Ishikawa (cell line): ENCODE results near the gene ZBTB8OS.

ENCODE experiments used
- CEBPB ChIP-seq: IDR thresholded peaks from 2 replicates; pipeline ENCODE4 v1.6.1; 2012
- CREB1 ChIP-seq: IDR thresholded peaks from 2 replicates; pipeline ENCODE4 v1.6.1; 2012; ENCODE audit warnings: low read depth
- EGR1 ChIP-seq: IDR thresholded peaks from 2 replicates; pipeline ENCODE4 v1.6.1; 2012
- EP300 ChIP-seq: IDR thresholded peaks from 2 replicates; pipeline ENCODE4 v1.6.1; 2012; ENCODE audit warnings: borderline replicate concordance
- FOXM1 ChIP-seq: IDR thresholded peaks from 2 replicates; pipeline ENCODE4 v1.6.1; 2012; ENCODE audit warnings: low read depth, borderline replicate concordance
- NFIC ChIP-seq: IDR thresholded peaks from 2 replicates; pipeline ENCODE4 v1.6.1; 2012
- RAD21 ChIP-seq: IDR thresholded peaks from 2 replicates; pipeline ENCODE4 v1.6.1; 2012; ENCODE audit warnings: low read depth
- TAF1 ChIP-seq: IDR thresholded peaks from 2 replicates; pipeline ENCODE4 v1.6.1; 2012; ENCODE audit warnings: low read depth, mild to moderate bottlenecking
- TCF12 ChIP-seq: IDR thresholded peaks from 2 replicates; pipeline ENCODE4 v1.6.1; 2012; ENCODE audit warnings: low read depth
- YY1 ChIP-seq: IDR thresholded peaks from 2 replicates; pipeline ENCODE4 v1.6.1; 2012; ENCODE audit warnings: low read depth
- ZBTB7A ChIP-seq: IDR thresholded peaks from 2 replicates; pipeline ENCODE4 v1.6.1; 2012; ENCODE audit warnings: low read depth
- TF ChIP-seq, protein P1 (sequence below): IDR thresholded peaks from 2 replicates; pipeline ENCODE4 v1.6.1; 2012
- TF ChIP-seq, protein P2 (sequence below): IDR thresholded peaks from 2 replicates; pipeline ENCODE4 v1.6.1; 2012; ENCODE audit warnings: low read depth, mild to moderate bottlenecking
- TF ChIP-seq, protein P3 (sequence below): IDR thresholded peaks from 2 replicates; pipeline ENCODE4 v1.6.1; 2012

DNA sequence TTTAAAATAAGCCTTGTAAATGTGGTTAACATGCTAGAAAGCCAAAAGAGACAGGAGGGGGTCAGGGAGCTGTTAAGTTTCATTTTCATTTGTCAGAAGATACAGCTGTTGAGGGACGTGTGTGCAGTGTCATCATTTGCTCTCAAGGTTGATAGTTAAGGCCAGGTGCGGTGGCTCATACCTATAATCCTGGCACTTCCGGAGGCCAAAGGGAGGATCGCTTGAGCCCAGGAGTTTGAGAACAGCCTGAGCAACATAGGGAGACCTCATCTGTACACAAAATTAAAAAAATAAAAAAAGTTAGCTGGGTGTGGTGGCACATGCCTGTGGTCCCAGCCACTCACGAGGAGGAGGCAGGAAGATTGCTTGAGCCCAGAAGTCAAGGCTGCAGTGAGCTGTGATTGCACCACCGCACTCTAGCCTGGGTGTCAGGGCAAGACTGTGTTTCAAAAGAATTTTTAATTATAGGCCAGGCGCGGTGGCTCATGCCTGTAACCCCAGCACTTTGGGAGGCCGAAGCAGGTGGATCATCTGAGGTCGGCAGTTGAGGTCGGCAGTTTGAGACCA lies 22.7 kb downstream of the ZBTB8OS start:
- TF ChIP-seq, protein P1, sequence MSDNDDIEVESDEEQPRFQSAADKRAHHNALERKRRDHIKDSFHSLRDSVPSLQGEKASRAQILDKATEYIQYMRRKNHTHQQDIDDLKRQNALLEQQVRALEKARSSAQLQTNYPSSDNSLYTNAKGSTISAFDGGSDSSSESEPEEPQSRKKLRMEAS = no peak
- TF ChIP-seq TCF12 (no peak), YY1 (no peak), EP300 (no peak), RAD21 (no peak), FOXM1 (no peak), ZBTB7A (no peak), EGR1 (no peak), TAF1 (no peak), CEBPB (no peak), CREB1 (no peak), NFIC (no peak)
- TF ChIP-seq, protein P2, sequence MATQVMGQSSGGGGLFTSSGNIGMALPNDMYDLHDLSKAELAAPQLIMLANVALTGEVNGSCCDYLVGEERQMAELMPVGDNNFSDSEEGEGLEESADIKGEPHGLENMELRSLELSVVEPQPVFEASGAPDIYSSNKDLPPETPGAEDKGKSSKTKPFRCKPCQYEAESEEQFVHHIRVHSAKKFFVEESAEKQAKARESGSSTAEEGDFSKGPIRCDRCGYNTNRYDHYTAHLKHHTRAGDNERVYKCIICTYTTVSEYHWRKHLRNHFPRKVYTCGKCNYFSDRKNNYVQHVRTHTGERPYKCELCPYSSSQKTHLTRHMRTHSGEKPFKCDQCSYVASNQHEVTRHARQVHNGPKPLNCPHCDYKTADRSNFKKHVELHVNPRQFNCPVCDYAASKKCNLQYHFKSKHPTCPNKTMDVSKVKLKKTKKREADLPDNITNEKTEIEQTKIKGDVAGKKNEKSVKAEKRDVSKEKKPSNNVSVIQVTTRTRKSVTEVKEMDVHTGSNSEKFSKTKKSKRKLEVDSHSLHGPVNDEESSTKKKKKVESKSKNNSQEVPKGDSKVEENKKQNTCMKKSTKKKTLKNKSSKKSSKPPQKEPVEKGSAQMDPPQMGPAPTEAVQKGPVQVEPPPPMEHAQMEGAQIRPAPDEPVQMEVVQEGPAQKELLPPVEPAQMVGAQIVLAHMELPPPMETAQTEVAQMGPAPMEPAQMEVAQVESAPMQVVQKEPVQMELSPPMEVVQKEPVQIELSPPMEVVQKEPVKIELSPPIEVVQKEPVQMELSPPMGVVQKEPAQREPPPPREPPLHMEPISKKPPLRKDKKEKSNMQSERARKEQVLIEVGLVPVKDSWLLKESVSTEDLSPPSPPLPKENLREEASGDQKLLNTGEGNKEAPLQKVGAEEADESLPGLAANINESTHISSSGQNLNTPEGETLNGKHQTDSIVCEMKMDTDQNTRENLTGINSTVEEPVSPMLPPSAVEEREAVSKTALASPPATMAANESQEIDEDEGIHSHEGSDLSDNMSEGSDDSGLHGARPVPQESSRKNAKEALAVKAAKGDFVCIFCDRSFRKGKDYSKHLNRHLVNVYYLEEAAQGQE = no peak
- TF ChIP-seq, protein P3, sequence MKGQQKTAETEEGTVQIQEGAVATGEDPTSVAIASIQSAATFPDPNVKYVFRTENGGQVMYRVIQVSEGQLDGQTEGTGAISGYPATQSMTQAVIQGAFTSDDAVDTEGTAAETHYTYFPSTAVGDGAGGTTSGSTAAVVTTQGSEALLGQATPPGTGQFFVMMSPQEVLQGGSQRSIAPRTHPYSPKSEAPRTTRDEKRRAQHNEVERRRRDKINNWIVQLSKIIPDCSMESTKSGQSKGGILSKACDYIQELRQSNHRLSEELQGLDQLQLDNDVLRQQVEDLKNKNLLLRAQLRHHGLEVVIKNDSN = no peak
